Measurements from ENCODE around the gene BPIFB2.
"Not testable (repeated sequence)": the region's sequence is repeated elsewhere in the genome, so short reads cannot be mapped to it uniquely, and the experiment has no call there.

Gene BPIFB2, protein sequence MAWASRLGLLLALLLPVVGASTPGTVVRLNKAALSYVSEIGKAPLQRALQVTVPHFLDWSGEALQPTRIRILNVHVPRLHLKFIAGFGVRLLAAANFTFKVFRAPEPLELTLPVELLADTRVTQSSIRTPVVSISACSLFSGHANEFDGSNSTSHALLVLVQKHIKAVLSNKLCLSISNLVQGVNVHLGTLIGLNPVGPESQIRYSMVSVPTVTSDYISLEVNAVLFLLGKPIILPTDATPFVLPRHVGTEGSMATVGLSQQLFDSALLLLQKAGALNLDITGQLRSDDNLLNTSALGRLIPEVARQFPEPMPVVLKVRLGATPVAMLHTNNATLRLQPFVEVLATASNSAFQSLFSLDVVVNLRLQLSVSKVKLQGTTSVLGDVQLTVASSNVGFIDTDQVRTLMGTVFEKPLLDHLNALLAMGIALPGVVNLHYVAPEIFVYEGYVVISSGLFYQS

GRCh38 chr20:33007376-33008335, at the start of gene BPIFB2:
Gene BPIFB2 (plus strand): TSS chr20:33007704. CDS start chr20:33008575, 871 bp downstream.
- DNase-seq (ENCODE audit: low spot score), result no peak

DNA sequence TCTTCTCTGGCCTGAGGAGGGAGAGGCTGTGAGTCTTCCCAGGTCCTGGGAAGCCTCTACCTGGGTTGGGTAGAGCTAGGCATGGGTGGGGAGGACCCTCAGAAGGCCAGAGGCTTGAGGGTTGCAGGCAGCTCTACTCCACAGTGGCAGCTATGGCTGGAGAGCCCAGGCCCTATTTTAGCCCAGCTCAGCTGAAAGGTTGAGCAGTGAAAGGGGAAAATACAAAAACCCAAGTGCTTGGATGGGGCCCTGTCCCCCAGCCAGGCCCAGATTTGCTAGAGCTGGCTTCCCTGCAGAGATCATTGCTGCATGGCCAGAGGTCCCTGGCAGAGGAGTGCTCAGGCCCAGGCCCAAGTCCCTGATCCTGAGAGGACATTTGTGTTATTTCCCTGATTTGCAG, 48.9 kb upstream of the BPIFB2 start:
- DNase-seq (ENCODE audit: low spot score), result no peak

DNA sequence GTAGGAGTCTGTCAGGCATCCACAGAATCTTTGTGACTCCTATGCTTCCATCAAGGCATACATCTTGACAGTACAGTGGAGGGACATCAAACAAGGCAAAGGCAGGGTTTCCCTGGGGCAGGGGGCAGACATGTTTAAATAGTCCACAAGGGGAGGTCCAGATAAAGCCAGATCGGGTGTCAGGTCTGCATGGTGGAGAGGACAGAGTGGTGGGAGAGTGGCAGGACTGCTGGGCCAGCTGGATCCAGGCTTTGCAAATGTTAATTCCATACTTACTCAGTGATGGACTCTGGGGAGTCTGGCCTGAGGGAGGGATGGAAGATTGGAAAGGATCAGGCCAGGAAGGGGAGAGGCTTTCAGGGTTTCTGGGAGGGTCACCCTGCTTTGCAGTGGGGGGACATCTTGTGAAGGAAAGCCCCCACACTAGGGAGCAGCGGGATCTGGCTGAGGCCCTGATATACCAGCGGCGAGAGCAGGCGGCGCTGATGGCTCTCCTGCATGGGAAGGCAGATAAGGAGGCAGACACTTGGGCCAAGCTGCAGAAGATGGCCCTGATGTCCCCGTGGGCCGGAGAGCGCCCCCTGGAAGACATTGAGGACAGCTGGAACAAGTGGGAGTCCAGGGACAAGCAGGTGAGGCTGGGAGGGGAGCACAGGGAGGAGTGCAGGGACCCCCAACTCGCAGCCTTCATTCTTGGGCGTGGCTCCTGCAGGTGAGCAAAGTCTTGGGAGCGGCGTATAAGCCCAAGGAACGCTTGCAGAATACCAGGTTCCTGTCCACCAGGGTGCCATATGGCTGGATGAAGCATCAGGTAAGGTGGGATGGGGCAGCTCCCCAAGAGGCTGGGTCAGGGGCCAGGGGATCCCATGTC, 47.9 kb upstream of the BPIFB2 start:
- DNase-seq (ENCODE audit: low spot score), result no peak

- DNase-seq (ENCODE audit: low spot score), result no peak
These were observed 47.3 kb upstream of the BPIFB2 start for GRCh38 chr20:32960222-32960518.

- DNase-seq (ENCODE audit: low spot score), result no peak
These were observed 46.4 kb upstream of the BPIFB2 start for GRCh38 chr20:32960849-32961731.

DNA sequence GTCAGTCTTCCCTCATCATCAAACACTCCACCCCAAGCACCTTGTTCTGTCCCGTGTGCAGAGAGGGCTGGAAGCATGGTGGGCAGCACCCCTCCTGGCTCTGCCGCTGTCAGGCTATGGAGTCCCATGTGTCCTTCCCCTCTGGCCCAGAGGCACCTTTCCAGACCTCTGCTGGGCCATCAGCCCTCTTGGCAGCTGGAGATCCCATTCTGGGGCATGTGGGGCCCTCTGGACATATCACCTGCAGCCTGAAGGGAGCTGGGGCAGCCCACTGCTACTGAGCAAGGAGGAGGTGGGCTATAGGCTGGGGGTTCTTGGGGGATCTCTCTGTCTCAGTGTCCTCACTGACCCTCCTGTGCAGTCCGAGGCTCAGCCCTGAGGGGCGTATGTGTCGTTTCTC, 45.5 kb upstream of the BPIFB2 start:
- DNase-seq (ENCODE audit: low spot score), result no peak

- not testable (repeated sequence) for DNase-seq (ENCODE audit: low spot score)
These were observed 44.9 kb upstream of the BPIFB2 start for GRCh38 chr20:32962646-32963045.

DNA sequence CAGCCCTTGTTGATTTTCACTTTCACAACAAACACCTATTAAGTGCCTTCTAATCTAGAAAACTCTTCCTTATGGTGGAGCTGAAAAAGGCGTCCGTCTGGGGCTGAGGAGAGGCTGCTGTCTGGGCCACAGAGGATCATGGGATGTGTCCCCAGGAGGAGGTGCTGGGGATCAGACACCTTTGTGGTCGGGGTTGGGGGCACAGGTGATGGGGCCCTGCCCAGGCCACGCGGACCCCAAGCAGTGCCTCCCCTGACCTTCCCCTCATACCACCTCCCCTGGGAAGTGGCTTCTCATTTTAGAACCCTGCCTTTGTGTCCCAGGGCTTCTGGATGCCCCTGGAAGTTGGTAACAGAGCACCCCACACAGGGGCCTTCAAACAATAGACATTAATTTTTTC, 44.3 kb upstream of the BPIFB2 start:
- no peak for DNase-seq (ENCODE audit: low spot score)

DNA sequence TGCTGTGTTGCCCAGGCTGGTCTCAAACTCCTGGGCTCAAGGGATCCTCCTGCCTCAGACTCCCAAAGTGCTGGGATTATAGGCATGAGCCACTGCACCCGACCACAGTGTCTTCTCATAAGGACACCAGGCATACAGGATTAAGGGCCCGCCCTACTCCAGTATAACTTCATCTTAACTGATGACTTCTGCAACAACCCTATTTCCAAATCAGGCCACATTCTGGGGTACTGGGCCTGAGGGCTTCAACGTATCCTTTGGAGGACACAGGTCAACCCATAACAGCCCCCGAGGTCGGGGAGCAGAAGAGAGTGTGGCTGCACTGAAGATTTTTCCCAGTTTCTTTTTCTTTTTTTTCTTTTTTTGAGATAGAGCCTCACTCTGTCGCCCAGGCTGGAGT, 42.9 kb upstream of the BPIFB2 start:
- DNase-seq (ENCODE audit: low spot score), result no peak

DNA sequence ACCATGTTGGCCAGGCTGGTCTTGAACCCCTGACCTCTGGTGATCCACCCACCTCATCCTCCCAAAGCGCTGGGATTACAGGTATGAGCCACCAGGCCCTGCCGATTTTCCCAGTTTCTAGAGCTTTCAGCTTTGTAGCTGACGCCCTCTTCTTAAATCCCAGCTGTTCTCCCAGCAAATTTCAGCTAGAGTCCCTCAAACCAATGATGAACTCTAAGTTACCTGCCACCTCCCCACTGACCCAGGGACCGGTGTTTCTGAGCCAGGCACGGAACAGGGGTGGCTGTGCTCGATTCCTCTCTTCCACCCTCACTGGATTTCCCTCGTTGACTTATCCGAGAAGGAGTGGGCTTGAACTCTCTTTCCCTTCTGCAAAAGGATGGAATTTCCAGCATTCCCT, 42.4 kb upstream of the BPIFB2 start:
- no peak for DNase-seq (ENCODE audit: low spot score)

- DNase-seq (ENCODE audit: low spot score), result peak; percentile 42
These were observed 41.7 kb upstream of the BPIFB2 start for GRCh38 chr20:32965581-32966373.

DNA sequence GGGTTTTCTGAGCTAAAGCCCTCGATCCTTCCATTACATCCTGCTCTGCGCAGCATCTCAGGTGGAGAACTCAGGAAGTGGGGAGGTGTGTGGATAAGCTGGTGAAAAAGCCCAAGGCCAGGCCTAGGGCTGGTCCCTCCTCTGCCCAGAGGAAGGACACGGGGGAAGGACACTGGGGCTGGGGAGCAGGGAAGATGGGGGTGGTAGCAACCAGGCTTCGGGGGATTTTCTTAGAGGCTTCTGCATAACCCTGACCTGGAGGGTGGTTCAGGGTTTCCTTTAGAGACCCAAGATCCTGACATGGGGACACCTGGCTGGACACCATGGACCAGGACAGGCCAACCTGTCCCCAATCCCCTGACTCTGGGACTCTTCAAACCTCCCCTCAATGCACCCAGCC, 41.1 kb upstream of the BPIFB2 start:
- DNase-seq (ENCODE audit: low spot score), result no peak

GRCh38 chr20:32966881-32967781, 40.4 kb upstream of the BPIFB2 start:
- peak; percentile 54 for DNase-seq (ENCODE audit: low spot score)

DNA sequence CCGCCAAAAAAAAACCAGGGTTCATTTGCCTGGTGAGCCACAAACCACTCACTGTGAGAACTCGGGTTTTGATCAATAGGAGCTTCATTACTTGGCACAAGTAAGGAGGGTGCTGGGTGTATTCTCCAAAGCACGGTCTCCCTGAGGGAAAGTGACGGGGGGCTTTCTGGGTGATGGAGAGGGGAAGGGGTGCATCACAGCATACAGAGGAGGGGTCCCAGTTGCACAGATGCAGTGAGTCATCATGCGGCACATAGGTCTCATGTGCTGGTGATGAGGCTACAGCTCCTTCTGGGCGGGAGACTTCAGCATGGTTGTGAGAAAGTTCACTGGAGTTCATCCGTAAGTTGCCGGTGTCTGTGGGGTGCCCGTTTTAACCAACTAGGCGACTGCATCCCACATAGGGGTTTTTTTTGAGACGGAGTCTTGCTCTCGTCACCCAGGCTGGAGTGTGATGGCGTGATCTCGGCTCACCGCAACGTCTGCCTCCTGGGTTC, 39.5 kb upstream of the BPIFB2 start:
- DNase-seq (ENCODE audit: low spot score), result peak; percentile 57

GRCh38 chr20:32968478-32969241, 38.8 kb upstream of the BPIFB2 start:
- DNase-seq (ENCODE audit: low spot score), result peak; percentile 38

- DNase-seq (ENCODE audit: low spot score), result no peak
These were observed 38.0 kb upstream of the BPIFB2 start for GRCh38 chr20:32969356-32970114.

Data from CD4-positive, alpha-beta T cell treated with Interleukin-15 for 4 hours (primary cell).